Neutrophil (primary cell): ENCODE measurements around the gene CGGBP1.
A peak's percentile ranks its signal among the peaks of the same experiment; 100 is the strongest.
"Not testable (repeated sequence)": the region's sequence is repeated elsewhere in the genome, so short reads cannot be mapped to it uniquely, and the experiment has no call there.

Experiments
- H3K27ac ChIP-seq: fragments of 200-600 bp; sonication (generic); 2 replicates; pipeline ENCODE4 v1.5.1; 2016; ENCODE audit warnings: mild to moderate bottlenecking, moderate library complexity
- H3K27me3 ChIP-seq: fragments of 200-600 bp; sonication (generic); 2 replicates; pipeline ENCODE4 v1.6.0; 2016; ENCODE audit warnings: mild to moderate bottlenecking
- H3K36me3 ChIP-seq: fragments of 200-600 bp; sonication (generic); 2 replicates; pipeline ENCODE4 v1.5.1; 2017
- H3K4me1 ChIP-seq, 2 experiments: fragments of 200-600 bp in 1 of 2; sonication (generic) in 1 of 2; 1 replicate in 1 of 2; 2 replicates in 1 of 2; pipeline versions ENCODE4 v1.5.1 to v1.6.1; 2013 to 2016; ENCODE audit warnings: low read depth in 1 of 2, low read length in 1 of 2, mild to moderate bottlenecking in 1 of 2, moderate library complexity in 1 of 2; ENCODE audit not compliant: control insufficient read depth in 1 of 2, insufficient read depth in 1 of 2
- H3K4me3 ChIP-seq, 2 experiments: fragments of 200-600 bp in 1 of 2; sonication (generic) in 1 of 2; 1 replicate in 1 of 2; 2 replicates in 1 of 2; pipeline ENCODE4 v1.5.1; 2013 to 2016; ENCODE audit warnings: low read depth in 1 of 2, low read length in 1 of 2, mild to moderate bottlenecking in 1 of 2, moderate library complexity in 1 of 2
- H3K9me3 ChIP-seq: fragments of 200-600 bp; sonication (generic); 2 replicates; pipeline ENCODE4 v1.5.1; 2016
- CTCF ChIP-seq: fragments of 200-600 bp; sonication (generic); IDR thresholded peaks from 2 replicates; pipeline ENCODE4 v1.5.1; 2016; ENCODE audit warnings: antibody characterized with exemption

CGGBP1 gene

DNA sequence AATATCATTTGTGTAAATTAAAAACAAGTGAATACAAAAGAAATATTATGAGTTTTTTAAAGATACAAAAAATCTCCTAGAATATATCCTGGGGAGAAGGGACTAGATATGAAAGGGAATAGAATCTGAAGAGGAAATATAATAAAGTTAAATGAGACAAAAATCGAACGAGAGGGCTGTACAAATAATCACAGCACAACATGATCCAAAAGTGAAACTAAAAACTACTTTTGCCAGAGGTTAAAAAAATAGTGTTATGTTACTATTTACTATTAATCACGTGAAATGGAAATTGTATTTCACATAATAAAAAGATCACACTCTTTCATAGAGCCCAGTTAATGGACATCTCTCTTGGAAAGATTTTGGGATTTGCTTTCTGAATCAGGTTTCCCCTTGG is 28.6 kb downstream of the CGGBP1 start:
- H3K4me1 ChIP-seq: peaks cover 23 to 39% of the 10 kb centered on the region in 2 experiments
- no peak overlapping the region for H3K27ac ChIP-seq
- no peaks in the 10 kb centered on the region for H3K27me3 ChIP-seq
- H3K9me3 ChIP-seq: no peaks in the 10 kb centered on the region
- no peak for TF ChIP-seq CTCF
- H3K4me3 ChIP-seq: no peak overlapping the region
- H3K36me3 ChIP-seq: no peaks in the 10 kb centered on the region

GRCh38 chr3:88028876-88029275 is 29.9 kb downstream of the CGGBP1 start:
- Histone ChIP-seq H3K4me1 (peaks cover 19 to 27% of the 10 kb centered on the region in 2 experiments), H3K36me3 (no peaks in the 10 kb centered on the region), H3K4me3 (no peak overlapping the region), H3K9me3 (no peaks in the 10 kb centered on the region), H3K27me3 (no peaks in the 10 kb centered on the region), H3K27ac (no peak overlapping the region)
- TF ChIP-seq CTCF: no peak

DNA sequence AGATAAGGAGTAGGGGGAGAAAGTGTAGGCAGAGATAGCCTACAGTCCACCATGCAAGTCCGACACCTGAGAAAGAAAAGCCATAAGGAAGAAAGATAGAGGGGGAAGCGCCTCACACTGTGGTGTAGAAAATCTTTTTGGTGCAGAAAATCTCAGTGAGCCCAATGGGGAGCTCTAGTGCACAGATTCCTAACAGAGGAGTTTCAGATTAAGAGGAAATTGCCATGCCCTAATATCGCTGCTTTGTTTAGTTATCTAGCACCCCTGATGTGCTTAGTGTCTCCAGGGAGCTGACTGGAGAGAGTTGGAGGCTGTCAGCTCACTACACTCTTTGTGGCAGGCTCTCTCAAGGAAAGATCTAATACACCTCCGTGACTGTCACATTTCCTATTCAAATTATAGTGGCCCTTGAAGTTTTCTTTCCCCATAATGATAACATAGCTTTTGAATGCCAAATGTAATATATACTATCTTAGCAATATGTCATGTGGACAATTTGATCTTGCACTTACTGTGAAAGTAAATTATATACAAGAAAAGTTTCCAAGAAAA is 33.7 kb downstream of the CGGBP1 start:
- no peak for TF ChIP-seq CTCF
- Histone ChIP-seq H3K9me3 (no peaks in the 10 kb centered on the region), H3K4me3 (no peak overlapping the region), H3K27me3 (no peaks in the 10 kb centered on the region), H3K27ac (no peak overlapping the region), H3K4me1 (no peaks in the 10 kb centered on the region), H3K36me3 (no peaks in the 10 kb centered on the region)

DNA sequence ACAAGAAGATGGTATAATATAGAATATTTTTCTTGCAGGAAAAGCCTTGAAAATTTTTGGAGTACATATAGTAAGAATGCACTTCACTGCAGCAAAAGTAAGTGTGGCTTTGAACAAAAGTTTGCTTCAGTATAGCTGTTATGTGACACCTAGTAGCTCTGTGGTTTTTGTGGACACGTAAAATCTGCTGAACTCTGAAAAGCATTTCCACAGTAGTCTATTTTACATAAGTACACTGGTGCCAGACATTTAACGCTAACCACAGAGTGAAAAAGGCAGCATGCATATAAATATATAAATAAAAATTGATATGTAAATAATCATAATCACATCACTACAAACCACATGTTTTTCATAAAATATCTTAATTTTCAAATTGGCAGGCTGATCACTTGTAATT is 39.8 kb downstream of the CGGBP1 start:
- no peak for TF ChIP-seq CTCF
- Histone ChIP-seq H3K27ac (no peak overlapping the region), H3K4me3 (no peak overlapping the region), H3K4me1 (peaks cover 1 to 4% of the 10 kb centered on the region in 2 experiments), H3K9me3 (no peaks in the 10 kb centered on the region), H3K27me3 (no peaks in the 10 kb centered on the region), H3K36me3 (no peaks in the 10 kb centered on the region)

DNA sequence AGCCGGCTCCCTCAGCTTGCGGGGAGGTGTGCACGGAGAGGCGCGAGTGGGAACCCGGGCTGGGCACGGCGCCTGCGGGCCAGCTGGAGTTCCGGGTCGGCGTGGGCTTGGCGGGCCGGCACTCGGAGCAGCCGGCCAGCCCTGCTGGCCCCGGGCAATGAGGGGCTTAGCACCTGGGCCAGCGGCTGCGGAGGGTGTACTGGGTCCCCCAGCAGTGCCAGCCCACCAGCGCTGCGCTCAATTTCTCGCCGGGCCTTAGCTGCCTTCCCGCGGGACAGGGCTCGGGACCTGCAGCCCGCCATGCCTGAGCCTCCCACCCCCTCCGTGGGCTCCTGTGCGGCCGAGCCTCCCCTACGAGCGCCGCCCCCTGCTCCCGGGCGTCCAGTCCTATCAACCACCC is 43.1 kb downstream of the CGGBP1 start:
- H3K9me3 ChIP-seq, H3K27ac ChIP-seq, H3K4me3 ChIP-seq, H3K36me3 ChIP-seq, H3K27me3 ChIP-seq: not testable (repeated sequence)
- H3K4me1 ChIP-seq: peaks cover 13 to 16% of the 10 kb centered on the region in 2 experiments

DNA sequence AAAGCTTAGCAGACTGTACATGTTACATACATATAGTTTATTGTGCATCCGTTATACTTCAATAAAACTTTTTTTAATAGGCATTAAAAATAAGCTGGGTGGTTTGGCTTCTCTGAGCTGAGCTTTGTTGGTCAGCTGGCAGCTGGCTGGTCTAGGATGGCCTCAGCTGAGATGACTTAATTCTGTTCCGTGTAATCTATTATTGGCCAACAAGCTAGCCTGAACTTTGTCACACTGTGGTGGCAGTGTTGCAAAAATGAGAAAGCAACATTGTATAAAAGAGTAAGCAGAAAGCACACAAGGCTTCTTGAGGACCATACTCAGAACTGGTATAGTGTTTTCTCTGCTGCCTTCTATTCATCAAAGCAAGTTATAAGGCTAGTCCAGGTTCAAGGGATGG is 45.2 kb downstream of the CGGBP1 start:
- Histone ChIP-seq H3K36me3 (no peaks in the 10 kb centered on the region), H3K9me3 (no peaks in the 10 kb centered on the region), H3K27me3 (no peaks in the 10 kb centered on the region), H3K4me1 (peaks cover 13 to 16% of the 10 kb centered on the region in 2 experiments), H3K4me3 (no peak overlapping the region), H3K27ac (peak overlapping the region; percentile 18)
- TF ChIP-seq CTCF: no peak
